TTC549 (cell line): Measurements from ENCODE around the gene HPSE2.
"Not testable (repeated sequence)": the region's sequence is repeated elsewhere in the genome, so short reads cannot be mapped to it uniquely, and the experiment has no call there.

Experiments
- FAIRE-seq: peaks from 2 replicates; lab custom pipeline; 2012; peaks lifted over from hg19 to GRCh38; lab: Jason Lieb, UNC

The HPSE2 gene

DNA sequence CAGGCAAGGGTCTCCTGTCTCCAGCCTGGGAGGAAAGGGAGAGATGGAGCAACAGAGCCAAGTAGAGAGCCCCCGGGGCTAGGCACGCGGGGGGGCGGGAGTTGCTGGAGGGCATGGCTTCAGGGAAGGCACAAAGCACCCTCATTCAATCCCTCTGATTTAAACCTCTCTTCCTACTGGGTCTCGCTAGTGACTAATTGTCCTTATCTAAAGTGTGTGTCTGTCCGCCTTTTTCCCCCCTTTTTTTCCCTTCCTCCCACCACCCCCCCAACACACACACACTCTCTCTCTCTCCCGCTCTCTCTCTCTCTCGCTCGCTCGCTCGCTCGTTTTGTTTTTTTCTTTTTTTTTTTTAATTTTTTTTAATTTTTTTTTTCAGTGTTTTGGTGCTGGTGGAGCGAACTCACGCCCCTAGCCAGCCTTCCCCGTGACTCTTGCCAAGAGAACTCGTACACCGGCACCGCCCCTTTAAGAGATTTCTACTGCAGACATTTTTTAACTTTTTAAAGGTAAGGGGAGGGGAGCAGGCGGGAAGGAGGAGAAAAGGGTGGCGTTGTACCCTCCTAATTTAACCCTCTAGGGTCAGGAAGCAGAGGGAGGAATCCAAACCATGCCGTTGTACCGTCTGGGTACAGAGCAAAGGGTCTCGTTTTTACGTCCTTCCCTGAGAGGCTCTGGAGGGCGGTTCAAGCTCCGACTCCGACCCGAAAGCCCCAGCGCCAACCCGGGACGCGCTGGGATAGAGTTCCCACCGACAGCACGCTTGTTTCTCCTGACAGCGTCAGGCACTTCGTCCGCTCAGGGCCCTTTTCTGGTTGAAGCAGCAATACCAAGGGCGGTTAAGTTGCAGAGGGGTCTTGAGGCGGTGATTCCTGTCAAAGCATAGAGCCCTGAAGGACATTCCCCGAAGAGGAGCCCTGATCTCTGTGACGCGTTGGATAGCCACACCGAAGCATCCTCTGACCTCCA lies at the start of gene HPSE2:
Gene HPSE2 (minus strand): TSS at position 195 of the 969 bp plus-strand sequence.
- no peak for FAIRE-seq

DNA sequence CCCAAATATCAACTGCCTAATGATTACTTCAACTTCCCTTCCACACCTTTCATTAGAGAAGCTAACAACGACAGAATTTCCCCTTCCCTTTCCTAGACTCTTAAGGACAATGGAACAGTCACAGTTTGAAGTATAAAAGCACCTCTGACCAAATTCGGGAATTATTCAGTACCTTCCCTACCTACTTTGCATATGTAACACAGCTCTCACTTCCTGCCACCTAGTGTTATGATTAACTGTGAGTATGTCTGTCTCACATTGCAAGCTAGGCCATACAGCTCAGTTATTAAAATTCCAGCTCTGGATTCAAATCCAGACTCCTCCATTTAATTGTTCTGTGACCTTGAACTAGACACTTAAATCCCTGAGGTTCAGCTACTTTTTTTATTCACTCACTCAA lies 44.8 kb upstream of the HPSE2 start:
- no peak for FAIRE-seq

DNA sequence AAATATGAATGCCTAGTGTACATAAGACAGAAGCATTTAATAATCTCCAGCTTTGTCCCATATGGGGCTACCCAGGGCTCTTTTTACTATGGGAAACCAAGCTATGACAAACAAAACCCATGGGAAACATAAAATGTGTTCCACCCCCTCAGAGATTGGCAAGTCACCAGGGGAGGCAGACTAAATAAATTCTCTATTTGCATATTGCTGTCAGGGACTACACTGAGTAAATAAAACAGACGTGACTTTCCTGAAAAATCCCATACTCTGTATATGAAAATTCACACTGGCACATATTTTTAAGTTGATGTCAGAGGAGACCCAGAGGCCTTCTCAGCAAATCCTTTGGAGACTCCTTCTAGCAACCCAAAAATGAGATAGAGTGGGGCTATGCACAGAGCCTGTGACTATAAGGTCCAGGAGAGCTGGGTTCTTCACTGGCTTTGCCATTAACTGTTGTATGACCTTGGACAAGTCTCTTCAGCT lies 44.0 kb upstream of the HPSE2 start:
- FAIRE-seq: no peak

DNA sequence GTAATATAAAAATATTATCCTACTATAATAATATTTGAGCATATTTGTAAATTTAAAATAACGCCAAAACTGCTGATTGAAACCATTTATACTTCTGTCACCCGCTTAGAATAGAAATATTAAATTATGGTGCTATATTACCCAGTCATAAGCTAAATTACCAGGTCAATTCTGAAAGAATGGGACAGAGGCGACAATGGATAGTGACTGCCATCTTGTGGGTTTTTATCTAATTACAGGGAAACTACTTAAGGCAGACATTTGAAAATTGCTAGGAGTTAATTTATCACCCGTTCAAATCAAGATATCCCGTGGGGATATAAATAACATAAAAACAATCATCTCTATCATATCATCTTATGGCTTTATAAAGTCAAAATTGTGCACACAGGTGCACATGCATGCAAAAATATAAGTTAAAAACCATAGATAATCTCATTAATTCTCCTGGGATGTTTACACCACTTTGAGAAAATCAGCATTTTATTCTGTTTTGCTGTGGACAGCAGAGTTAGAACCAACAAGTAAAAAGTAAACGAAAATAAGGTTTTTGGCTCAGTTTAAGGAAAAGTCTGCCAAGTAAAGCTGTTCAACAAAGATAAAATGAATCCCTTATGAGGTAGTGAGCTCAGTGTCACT lies 41.3 kb upstream of the HPSE2 start:
- peak; percentile 71 for FAIRE-seq

DNA sequence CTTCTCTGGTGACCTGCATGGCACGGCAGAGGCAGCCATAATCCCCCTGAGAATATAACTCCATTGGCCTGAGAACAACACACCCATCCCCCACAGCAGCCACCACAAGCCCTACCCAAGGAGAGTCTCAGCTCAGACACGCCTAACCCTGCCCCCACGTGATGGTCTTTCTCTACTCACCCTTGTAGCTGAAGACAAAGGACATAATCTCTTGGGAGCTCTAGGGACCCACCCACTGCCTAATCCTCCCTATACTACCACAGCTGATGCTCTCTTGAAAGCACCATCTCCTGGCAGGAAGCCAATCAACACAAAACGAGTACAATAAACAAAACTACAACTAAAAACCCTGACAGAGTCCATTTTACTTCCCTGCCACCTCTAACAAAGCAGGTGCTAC lies 30.7 kb upstream of the HPSE2 start:
- FAIRE-seq: no peak

DNA sequence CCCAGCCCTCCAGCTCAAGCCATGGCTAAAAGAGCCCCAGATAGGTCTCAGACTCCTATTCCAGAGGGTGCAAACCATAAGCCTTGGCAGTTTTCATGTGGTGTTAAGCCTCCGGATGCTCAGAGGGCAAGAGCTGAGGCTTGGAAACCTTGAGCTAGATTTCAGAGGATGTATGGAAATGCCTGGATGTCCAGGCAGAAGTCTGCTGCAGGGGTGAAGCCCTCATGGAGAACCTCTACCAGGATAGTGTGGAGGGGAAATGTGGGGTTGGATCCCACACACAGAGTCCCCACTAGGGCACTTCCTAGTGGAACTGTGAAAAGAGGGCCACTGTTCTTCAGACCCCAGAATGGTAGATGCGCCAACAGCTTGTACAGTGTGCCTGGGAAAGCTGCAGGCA lies 13.2 kb upstream of the HPSE2 start:
- no peak for FAIRE-seq

DNA sequence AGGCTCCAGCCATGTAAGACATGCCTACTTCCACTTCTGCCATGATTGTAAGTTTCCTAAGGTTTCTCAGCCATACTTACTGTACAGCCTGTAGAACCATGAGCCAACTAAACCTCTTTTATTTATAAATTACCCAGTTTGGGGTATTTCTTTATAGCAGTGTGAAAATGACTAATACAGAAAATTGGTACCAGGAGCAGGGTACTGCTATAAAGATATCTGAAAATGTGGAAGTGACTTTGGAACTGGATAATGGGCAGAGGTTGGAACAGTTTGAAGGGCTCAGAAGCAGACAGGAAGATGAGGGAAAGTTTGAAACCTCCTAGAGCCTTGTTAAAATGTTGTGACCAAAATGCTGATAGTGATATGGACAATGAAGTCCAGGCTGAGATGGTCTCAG lies 12.2 kb upstream of the HPSE2 start:
- not testable (repeated sequence) for FAIRE-seq

DNA sequence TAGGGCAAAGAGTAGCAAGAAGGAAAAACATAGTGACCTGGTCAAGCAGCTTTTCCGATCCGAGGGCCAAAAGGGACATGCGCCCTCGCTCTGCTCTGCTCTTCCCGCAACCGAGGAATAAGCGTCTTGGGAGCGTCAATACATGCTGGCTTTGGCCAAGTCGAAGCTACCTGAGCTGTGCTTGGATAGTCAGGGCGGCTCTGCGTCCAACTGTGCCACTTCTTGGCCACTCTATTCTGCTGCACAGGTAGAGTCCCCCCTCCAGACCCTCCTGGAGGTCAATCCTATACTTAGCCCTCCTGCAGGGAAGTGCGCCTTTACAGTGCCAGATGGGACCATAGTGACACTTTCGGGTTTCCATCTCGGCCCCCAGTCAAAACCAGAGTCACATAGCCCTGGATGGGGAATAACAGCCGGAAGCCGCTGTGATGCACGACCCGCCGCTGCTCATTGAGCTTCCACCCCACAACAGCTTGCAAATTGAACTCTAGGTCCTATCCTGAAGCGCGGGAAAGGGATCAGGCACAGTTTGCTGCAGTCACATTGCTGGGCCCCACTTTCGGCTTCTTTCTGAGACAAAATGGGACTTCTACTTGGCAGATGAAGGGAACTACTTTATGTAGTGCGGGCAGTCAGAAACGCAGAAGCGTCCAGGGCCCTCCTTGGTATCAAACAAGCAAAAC lies 1.1 kb upstream of the HPSE2 start:
- no peak for FAIRE-seq

DNA sequence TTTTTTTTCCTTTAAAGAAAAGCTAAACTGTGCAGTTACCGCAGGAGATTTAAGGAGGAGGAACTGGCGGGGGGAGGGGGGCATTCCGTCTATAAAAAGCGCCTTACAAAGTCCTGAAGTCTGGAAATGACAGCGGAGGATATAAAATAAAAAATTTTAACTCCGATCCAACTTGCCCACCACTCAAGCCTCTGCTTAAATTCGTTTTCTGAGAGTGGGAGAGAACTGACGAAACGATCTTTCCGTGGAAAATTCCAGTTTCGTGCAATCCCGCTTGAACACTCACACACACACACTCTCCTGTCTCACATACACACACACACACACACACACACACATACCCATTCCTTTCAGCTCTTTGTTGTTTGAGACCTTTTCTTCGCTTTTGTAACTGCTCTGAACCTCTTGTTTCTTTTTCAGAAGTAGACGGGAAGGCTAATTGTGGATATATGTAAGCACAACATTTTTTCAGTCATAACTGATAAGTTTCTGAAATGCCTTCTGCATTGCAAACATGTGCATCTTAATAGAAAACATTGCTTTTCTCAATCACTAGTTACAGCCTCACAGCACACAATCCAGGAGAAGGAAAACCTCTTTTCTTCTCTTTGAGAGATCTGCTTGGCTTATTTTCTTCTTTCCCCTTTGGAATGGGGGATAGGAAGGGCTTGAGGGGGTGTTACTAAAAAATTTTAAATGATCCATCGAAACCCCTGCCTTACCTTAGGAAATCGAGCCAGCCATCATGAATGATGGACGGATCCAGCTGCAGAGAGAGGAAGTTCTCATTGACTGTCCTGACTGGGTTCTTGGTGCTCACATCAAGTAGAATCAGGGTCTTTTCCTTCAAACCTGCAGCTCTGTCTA lies 628 bp downstream of the HPSE2 start:
- no peak for FAIRE-seq

DNA sequence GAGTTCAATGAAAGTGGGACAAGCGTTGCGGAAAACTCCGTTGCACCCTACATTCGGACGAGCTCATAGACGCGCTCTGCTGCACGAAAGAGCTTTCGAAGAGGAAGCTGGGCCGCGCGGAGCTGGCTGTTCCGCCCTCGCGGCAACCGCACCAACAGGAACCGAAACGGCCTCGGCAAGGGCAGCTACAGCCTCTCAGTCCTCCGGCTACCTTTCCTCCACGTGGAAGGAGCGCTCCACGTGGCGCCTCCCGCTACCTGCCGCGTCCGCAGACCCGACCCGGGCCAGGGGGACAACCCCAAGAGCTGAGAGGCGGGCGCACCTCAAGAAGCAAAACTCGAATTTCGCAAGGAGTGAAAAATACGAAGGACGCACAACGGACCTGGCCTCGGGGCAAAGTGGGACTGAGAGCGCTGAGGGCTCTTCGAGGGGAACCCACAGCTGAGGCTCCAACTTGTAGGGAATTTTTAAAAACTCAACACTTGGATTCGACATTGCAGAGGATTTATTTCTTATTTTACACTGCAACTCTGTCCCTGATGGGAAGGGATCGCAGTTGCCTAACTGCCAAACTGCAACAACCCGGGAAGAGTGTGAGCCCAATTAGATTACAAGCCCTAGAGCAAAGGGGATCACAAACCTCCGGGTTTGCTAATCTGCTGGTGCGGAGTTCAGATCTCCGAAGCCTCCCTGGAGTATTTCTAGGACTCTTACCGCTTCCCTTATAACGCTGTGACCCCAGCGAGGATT lies 1.4 kb downstream of the HPSE2 start:
- no peak for FAIRE-seq

DNA sequence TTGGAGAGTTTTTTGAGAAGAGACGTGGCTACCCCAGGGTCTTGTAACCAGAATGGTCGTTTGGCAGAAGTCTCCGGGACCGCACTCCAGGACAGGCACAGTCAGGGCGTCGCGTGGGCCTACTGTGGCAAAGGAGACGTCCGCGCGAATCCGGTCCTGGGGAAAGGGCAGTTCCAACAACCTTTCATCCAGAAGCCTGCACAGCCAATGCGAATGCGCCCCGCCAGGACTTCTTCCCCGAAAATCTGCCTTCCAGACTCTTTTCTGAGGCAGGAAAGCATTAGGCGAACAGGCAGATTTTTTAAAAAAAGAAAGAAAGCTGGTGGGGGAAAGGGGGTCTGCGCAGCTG lies 2.0 kb downstream of the HPSE2 start:
- no peak for FAIRE-seq

DNA sequence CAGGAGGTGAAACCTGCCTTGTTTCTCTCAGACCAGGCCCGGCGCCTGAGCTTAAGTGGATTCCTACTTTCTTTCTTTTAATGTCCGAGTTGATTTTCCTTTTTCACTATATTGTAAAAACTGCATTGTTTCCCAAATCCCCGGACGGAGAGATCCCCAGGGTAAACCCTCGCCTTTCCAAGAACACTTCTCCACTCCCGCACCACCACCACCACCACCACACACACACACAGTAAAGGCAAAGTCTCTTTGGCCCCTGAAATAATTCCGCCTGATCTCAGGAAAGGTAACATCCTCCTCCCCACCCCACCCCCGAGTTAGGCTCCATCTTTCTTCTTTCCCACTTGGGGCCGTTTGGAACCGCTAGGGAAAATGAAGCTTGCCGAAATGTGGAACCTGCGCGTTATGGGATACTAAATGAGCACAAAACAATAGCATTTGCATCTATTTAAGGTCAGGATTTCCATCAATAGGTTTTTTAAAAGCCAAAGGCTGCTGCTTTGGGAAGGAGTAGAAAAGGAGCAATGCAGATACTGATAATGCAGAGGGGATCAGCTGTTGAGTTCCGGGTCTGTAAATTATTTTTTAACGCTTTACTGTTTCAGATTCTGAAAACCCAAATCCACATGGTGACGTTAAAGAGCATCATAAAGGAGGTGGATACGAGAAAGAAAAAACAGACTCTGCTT lies 2.5 kb downstream of the HPSE2 start:
- no peak for FAIRE-seq

DNA sequence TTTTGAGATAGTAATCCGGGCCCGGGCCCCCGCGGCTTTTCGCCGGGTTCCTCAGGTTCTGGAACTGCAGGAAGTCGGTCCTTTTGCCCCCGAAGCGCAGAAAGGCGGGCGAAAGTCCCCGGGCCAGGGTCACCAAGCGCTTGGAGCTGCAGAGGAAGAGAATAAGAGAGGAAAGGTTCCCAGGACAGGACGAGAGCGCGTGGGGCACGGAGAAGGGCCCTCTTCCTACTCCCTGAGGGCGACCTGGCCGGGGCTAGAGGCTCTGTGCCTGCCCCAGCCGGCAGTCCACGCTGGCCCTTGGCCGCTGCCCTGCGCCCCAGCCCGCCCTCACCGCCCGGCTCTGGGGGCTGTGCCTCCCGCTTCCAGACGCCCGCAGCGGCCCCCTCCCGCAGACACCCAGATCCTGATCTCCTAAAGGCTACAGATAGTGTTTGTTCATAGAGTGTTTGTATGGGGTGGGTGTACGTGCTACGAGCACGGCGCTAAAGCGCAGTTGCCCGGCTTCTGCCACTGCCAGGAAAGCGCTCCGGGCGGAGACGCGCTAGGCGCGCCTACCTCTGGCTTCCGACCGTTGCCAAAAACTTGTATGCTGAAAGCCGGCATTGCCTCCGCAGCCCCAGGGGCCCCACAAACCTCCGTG lies 3.2 kb downstream of the HPSE2 start:
- FAIRE-seq: no peak

DNA sequence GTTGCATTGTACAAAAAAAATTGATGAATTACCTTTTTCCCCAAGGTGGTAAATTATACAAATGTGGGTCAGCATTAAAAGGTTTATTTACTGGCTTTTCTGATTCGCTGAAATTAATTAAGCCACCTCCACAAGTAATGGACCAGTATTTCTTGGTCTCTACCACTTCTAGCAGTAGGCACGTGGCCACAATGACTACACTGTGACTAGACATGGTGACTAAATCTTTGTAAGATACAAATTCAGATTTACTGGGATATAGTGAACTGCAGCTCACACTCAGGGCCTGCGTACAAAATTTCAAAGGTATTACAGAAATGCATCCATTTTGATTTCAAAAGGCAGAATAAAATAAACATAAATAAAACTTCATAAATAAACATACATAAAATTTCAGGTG lies 10.9 kb downstream of the HPSE2 start:
- FAIRE-seq: no peak

DNA sequence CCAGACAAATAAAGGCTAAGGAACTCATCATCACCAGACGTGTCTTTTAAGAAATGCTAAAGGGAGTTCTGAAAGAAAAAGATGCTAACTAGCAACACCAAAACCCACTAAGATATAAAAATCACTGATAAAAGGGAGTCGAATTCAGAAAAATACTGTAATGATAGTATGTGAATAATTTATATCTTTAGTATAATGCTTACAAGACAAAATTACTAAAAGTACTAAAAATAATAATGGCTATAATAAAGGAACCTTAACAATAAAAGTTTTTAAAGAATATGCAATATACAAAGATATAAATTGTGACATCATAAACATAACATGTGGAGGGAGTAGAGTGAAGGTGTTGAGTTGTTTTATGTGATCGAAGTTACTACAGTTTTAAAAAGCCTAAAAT lies 28.3 kb downstream of the HPSE2 start:
- peak; percentile 40 for FAIRE-seq

DNA sequence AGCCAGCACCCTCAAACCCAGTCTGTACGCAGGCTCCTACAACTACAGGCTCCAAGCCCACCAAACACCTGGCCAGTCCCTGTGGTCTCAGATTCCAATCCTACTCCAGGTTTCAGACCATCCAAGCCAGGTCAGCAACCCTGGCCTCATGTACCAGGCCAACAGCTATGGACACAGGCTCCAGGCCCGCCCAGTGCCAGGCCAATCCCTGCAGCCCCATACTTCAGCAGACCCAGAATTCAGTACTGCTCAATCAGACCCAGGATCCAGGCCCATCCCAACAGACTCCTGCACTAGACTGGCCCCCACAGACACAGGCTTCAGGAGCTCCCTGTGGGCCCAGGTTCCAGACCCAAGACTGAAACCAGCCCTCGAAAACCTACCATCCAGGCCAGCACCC lies 32.3 kb downstream of the HPSE2 start:
- FAIRE-seq: no peak

DNA sequence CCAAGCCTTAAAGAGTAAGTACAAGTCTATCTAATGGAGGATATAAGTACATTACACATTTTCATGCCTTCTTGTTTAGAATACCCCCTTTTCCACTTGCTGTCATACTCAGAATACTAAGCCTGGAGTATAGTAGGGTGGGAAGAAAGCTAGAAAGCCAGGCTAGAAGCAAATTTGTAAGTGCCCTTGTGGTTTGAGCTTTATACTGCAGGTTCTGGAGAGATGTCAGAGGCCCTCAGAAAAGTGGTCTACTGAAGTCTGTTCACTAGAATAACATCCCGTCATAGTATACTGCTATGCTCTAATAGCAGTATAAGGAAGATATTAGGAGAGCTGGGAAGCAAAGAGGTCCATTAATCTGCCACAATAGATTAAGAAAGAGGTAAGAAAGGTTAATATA lies 62.7 kb downstream of the HPSE2 start:
- FAIRE-seq: no peak

DNA sequence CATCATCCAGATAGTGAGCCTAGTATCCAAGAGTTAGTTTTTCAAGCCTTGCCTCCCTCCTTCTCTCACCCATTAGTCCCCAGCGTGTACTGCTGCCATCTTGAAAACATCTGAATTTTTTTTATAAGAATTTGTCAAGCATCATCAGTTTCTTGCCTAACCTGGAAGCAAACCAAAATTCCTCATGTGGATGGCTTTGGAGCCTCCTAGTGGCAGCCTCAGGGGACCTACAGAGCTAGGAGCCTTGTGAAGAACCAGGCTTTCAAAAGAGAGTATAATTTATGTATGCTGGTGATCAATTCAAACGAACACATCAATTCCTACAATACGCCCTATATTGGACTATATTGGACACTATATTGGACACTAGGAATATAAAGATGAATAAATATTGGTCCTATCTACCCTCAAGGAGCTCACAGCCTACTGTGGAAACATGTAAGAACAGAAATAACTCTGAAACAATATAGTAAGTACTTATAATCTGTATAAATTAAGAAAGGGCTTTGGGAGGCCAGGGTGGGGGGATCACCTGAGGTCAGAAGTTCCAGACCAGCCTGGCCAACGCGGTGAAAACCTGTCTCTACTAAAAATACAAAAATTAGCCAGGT lies 63.4 kb downstream of the HPSE2 start:
- no peak for FAIRE-seq

DNA sequence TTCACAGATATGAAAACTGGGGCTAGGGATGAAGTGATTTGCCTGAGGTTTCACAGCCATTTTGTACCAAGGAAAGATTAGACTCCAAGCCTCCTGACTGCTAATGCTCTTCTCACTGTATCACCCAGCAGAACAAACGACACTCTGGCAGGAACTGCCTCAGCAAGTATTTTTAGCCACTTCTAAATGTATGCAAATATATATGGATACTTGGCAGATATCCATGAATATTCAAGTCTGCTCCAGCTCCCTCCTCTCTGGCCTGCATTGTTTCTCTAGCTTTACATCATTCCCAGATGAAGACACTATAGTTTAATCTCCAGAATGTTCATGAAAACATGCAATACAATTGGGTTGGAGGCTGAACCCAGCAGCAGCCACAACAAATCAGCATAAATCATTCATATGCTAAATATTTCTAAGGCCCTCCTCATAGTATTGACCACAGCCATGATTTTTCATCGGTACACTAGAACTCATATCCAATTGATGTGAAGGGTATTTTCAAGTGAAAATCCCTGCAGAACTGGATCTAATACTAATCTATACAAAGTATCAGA lies 65.5 kb downstream of the HPSE2 start:
- no peak for FAIRE-seq
